GM12864 (cell line): ENCODE results near the gene MIEF2.

Experiments used
- DNase-seq: peaks from one replicate; pipeline ENCODE4 v3.0.0-alpha.2; 2011; ENCODE audit warnings: low read depth
- H3K4me3 ChIP-seq: 2 replicates; pipeline ENCODE4 v1.5.1; 2011; ENCODE audit warnings: mild to moderate bottlenecking, low read depth, low read length, control low read depth
- CTCF ChIP-seq: IDR thresholded peaks from 2 replicates; pipeline ENCODE4 v1.5.1; 2011; ENCODE audit warnings: low read depth, mild to moderate bottlenecking, moderate library complexity, low read length, control low read depth, inconsistent platforms; ENCODE audit errors: missing control alignments

MIEF2 gene

GRCh38 chr17:18250708-18251107 lies 9.8 kb upstream of the MIEF2 start:
- no peak for DNase-seq
- no peak for TF ChIP-seq CTCF
- no peak overlapping the region for H3K4me3 ChIP-seq

- no peak overlapping the region for H3K4me3 ChIP-seq
- DNase-seq = no peak
- no peak for TF ChIP-seq CTCF
These were observed 9.3 kb upstream of the MIEF2 start for GRCh38 chr17:18251204-18251603.

DNA sequence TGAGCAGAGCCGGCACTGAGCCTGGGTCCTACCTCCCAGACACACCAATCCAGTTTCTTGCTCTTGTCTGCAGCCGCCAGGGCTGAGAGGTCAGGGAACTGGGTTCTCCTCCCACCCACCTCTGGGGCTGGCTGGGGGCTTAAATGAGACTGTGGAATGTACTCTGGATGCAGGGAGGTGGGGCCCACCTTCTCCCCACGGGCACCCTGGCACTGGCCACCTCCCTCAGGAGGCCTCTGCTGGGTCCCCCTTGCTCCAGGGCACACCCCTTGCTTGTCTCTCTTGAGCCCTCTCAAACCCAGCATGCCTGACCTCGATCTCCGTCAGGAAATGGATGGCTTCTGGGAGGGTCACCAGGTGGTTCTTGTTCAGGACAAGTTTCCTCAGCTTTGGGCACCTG lies 8.3 kb upstream of the MIEF2 start:
- no peak overlapping the region for H3K4me3 ChIP-seq
- no peak for DNase-seq
- no peak for TF ChIP-seq CTCF

DNA sequence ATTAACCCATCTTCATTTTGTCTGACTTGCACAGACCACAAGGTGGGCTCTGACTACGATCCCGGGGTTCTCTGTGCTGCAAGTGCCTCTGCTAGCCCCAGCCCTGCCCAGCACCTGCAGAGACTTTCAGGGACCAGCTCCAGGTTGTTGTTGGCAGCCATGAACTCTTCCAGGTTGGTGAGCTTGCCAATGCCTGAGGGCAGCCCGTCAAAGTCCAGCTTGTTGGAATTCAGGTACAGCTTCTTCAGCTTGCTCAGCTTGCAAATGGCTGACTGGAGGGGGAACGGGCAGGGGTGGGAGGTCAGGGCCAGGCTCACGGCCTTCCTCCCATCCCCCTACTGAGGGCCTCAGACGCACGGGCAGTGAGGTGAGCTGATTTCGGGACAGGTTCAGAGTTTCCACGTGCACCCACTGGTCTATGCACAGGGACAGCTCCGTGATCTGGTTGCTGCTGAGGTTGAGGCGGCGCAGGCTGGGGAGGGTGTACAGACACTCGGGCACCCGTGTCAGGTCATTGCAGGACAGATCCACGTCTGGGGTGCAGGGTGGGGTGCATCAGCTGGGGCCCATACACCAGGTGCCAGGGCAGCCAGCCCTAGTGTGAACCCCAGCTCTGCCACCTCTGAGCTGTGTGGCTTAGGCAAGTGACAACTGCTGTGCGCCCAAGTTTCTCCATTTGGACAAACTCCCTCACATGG lies 7.1 kb upstream of the MIEF2 start:
- no peak for TF ChIP-seq CTCF
- DNase-seq = no peak
- H3K4me3 ChIP-seq = no peak overlapping the region

DNA sequence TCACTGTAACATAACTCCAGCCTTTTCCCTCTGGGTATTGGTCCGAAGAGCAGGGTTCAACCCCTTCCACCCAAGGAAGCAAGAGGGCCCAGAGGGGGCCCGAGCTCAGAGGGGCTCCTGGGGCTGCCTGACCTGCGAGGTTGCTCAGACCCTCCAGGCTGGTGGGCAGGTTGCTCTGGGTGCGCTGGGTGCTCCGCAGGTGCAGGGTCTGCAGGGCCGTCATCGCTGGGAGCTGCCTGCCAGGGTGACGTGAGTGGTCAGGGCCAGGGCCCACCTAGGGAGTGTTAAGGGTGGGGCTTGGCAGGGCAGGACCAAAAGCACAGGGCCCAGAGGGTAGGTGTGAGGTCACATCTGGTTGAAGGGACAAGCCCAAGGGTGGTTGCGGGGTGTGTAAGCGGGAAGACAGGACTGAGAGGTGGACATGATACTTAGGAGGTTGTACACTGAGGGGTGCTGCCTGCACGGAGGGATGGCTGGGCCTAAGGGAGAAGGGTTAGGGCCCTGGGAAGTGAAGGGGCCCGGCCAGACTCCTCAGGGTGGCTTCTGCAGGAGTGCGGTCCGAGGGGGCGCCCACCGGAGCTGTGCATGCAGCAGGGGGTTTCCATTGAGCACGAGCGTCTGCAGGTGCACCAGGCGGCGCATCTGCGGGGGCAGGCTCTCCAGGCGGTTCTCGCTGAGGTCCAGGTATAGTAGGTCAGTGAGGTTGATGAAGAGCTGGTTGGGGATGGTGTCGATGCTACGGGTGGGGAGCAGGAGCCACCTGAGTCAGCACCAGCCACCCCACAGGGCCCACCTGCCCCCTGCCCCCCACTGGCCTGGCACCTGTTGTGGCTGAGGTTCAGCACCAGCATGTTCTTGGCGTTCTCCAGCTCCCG lies 6.3 kb upstream of the MIEF2 start:
- no peak for DNase-seq
- TF ChIP-seq CTCF = no peak
- no peak overlapping the region for H3K4me3 ChIP-seq

DNA sequence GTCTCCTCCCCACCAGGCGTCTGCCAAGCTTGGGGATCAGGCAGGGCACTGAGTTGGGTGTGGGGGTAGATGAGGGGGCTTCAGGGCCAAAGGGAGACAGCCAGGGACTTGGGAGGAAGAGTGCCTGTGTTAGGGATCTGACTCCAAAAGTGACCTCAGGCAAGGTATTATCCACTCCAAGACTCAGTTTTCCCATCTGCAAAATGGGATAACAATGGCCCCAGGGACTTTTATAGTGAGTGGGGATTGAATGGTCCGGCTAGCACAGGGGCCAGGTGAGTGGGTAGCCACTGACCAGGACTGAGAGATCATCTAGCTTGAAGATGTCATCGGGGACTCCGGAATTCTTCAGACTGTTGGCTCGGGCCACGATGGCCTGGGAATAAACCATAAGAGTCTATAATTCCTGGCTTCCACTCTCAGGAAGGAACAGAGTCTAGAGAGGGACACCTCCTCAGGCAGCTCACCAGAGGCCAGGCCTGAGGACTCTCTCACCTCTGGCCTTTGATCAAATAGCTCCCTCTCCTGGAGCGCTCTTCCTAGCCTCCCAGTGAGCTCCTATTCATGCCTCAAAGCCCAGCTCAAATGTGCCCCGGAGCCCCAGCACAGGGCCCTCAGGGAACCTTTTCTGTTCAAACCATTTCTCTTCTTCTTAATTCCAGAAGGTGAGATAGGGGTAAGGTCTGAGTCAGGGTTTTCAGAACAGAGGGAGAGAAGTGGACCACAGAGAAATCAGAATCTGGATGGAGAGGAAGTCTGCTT lies 5.4 kb upstream of the MIEF2 start:
- no peak overlapping the region for H3K4me3 ChIP-seq
- no peak for DNase-seq
- no peak for TF ChIP-seq CTCF
